Heart right ventricle (tissue), 16 donors: Measurements from ENCODE around the gene VSX2. TPM values are rescaled to one million over a fixed set of nuclear protein-coding genes. Genes with fewer than 3 reads are reported as not detected.

Source experiments
- ATAC-seq, 8 donors: fragments of 200-7000 bp; cut with Tn5 transposase; one replicate each; pipeline ENCODE4 v1.9.1; 2020; ENCODE audit warnings: mild to moderate bottlenecking in 8 of 8, moderate library complexity in 8 of 8, moderate number of reproducible peaks in 1 of 8
- DNase-seq, 2 donors: peaks; one replicate each; pipeline ENCODE4 v3.0.0-alpha.2; 2020
- H3K27ac ChIP-seq, 10 donors: fragments of 200-600 bp; sonication (generic) in 2 of 10; one replicate each; pipeline versions ENCODE4 v1.5.0 to v1.8.0; 2020 to 2022; ENCODE audit warnings: mild to moderate bottlenecking in 3 of 10
- H3K27me3 ChIP-seq, 7 donors: fragments of 200-600 bp; one replicate each; pipeline ENCODE4 v1.8.0; 2021 to 2022; ENCODE audit warnings: mild to moderate bottlenecking in 2 of 7
- H3K36me3 ChIP-seq, 9 donors: fragments of 200-600 bp; sonication (generic) in 1 of 9; one replicate each; pipeline versions ENCODE4 v1.5.0 to v1.8.0; 2020 to 2022; ENCODE audit warnings: mild to moderate bottlenecking in 2 of 9
- H3K4me1 ChIP-seq, 9 donors: fragments of 200-600 bp; sonication (generic) in 1 of 9; one replicate each; pipeline versions ENCODE4 v1.5.0 to v1.8.0; 2020 to 2022; ENCODE audit warnings: mild to moderate bottlenecking in 4 of 9
- H3K4me3 ChIP-seq, 10 donors: fragments of 200-600 bp; sonication (generic) in 2 of 10; one replicate each; pipeline versions ENCODE4 v1.5.0 to v1.8.0; 2020 to 2022; ENCODE audit warnings: mild to moderate bottlenecking in 7 of 10, moderate library complexity in 2 of 10
- H3K9me3 ChIP-seq, 11 donors: fragments of 200-600 bp in 10 of 11; sonication (generic) in 2 of 11; one replicate each; pipeline versions ENCODE4 v1.5.0 to v1.8.0; 2013 to 2022; ENCODE audit warnings: mild to moderate bottlenecking in 2 of 11, control low read depth in 1 of 11, moderate library complexity in 1 of 11
- WGBS, 2 donors: extraction: QIAGEN DNeasy Blood & Tissue Kit; methylation state at CpG; one replicate each; pipeline ENCODE4 v1.1.7; 2013; ENCODE audit warnings: inconsistent platforms in 1 of 2; 5-methylcytosine and 5-hydroxymethylcytosine counted together
- intact Hi-C, 10 donors: fragments of 100-400 bp; cut with DNase I; formaldehyde crosslinking; loops; one replicate each; pipeline versions ENCODE4 v1.11.1 to v1.14.2; 2022
- polyA plus RNA-seq, 2 donors: library from polyadenylated mRNA; stranded (reverse); fragments of 200-250 nt; gene quantifications; one replicate each; pipeline ENCODE4 v1.2.3, GENCODE V29; 2013
- total RNA-seq, 10 donors: library from RNA; stranded (reverse); fragmentation: NEBNext Ultra II Directional in 3 of 10; extraction: Animal tissue kit (Norgen Biotek cat#: 25700) in 3 of 10; gene quantifications; one replicate each; pipeline versions ENCODE4 v1.2.1 to v1.2.4, GENCODE V29; 2021 to 2023
- TF ChIP-seq, protein P1 (sequence below), 9 donors: fragments of 200-600 bp; sonication (generic) in 2 of 9; IDR thresholded peaks; one replicate each; pipeline versions ENCODE4 v1.5.0 to v1.8.0; 2021 to 2022; ENCODE audit warnings: antibody characterized with exemption in 9 of 9, mild to moderate bottlenecking in 5 of 9, moderate library complexity in 1 of 9
- donor health status: Arrhythmogenic right ventricular cardiomyopathy.
- donor health status: ischemic (EF 13 %, LVEDD 7.1; RV severe dilation, severe dysfunction).
- donor health status: healthy with polysubstance abuse.
- donor health status: DM: no; HTN: yes; CAD: no.
- donor health status: DM: no; HTN: no; CAD: no.
- donor health status: ischemic (EF 25% LVEDD 6.9; RV normal size, moderate dysfunction).
- donor health status: ischemic (EF 25% LVEDD 5.7; RV mildly dilated, moderate dysfunction).
- donor health status: healthy.
- donor health status: DM: yes; HTN: yes; CAD: no.
- donor health status: Ischemic cardiomyopathy.
- donor health status: ischemic (EF 35%, LVEDD 5.7; RV mildly dilated, moderate dysfunction).
- donor health status: nonischemic (EF 11% LVEDD 7.7; RV severe dilation, severe dysfunction).
- donor health status: DM: yes; HTN: yes; CAD: no.
- donor health status: PGD.
- donor health status: ischemic (EF 29% LVEDD 5.4; RV normal size, mild dysfunction).
- donor health status: nonischemic (EF 23%, LVEDD 6.1; RV moderate dilation, normal function).

Gene VSX2
- total and polyA plus RNA-seq, 12 donors: not detected

DNA sequence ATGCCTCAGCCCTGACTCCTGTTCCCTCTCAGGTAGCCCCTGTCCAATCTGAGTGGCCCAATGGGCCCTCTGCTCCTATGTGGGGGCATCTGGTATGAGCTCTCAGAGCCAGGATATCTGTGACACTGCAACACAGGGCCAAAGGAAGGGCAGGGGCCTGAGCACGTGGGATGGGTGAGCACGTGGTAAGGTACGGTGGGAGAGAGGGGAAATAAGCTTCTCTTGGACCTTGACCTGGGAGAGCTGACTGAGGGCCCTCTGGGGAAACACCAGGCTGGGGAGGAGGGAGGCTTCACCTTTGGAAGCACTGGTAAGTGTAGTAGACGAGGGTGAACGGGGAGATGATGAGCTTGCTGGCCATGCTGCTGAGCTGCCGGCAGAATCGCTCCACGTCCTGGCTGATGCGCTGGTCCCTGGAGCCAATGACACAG lies 56.8 kb downstream of the VSX2 start:
- Histone ChIP-seq H3K36me3 (peaks cover 0 to 87% (median 30%) of the 10 kb centered on the region in 9 donors), H3K4me1 (peaks cover 0 to 32% (median 22%) of the 10 kb centered on the region in 9 donors), H3K4me3 (no peak overlapping the region), H3K27me3 (no peaks in the 10 kb centered on the region), H3K27ac (no peak overlapping the region), H3K9me3 (no peaks in the 10 kb centered on the region)
- intact Hi-C loops: no loop called here
- 78 to 85% methylated on average over 9 of the region's 9 CpGs for WGBS, 2 donors
- TF ChIP-seq, protein P1, sequence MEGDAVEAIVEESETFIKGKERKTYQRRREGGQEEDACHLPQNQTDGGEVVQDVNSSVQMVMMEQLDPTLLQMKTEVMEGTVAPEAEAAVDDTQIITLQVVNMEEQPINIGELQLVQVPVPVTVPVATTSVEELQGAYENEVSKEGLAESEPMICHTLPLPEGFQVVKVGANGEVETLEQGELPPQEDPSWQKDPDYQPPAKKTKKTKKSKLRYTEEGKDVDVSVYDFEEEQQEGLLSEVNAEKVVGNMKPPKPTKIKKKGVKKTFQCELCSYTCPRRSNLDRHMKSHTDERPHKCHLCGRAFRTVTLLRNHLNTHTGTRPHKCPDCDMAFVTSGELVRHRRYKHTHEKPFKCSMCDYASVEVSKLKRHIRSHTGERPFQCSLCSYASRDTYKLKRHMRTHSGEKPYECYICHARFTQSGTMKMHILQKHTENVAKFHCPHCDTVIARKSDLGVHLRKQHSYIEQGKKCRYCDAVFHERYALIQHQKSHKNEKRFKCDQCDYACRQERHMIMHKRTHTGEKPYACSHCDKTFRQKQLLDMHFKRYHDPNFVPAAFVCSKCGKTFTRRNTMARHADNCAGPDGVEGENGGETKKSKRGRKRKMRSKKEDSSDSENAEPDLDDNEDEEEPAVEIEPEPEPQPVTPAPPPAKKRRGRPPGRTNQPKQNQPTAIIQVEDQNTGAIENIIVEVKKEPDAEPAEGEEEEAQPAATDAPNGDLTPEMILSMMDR (IDR thresholded peaks at IDR 0.05): no peak
- no peak for DNase-seq
- ATAC-seq: no peak

DNA sequence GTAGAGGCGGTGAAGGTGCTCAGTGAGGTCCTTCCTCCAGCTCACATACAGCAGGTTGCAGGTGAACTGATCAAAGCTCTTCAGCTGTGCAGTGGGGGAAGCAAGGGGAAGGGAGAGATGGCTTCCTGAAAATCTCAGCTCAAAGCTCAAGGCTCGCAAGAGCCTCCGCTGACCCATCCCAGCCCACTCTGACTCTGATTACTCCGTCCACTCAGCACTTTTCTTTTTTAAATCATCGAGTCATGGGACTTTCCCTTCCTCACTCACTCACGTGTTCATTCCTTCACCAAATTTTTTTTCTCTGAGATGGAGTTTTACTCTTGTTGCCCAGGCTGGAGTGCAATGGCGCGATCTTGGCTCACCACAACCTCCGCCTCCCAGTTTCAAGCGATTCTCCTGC lies 58.7 kb downstream of the VSX2 start:
- H3K27me3 ChIP-seq: no peaks in the 10 kb centered on the region
- WGBS, 2 donors: 93 to 94% methylated on average over 10 of the region's 10 CpGs
- intact Hi-C loops: no loop called here
- H3K36me3 ChIP-seq: peaks cover 0 to 68% (median 17%) of the 10 kb centered on the region in 9 donors
- TF ChIP-seq, protein P1 (IDR thresholded peaks at IDR 0.05): no peak
- DNase-seq (no peak), ATAC-seq (no peak)
- peak overlapping the region in 2 of 10 donors; percentile 57 to 84 for H3K27ac ChIP-seq
- peaks cover 0 to 41% (median 31%) of the 10 kb centered on the region in 9 donors for H3K4me1 ChIP-seq
- no peaks in the 10 kb centered on the region for H3K9me3 ChIP-seq
- no peak overlapping the region for H3K4me3 ChIP-seq

DNA sequence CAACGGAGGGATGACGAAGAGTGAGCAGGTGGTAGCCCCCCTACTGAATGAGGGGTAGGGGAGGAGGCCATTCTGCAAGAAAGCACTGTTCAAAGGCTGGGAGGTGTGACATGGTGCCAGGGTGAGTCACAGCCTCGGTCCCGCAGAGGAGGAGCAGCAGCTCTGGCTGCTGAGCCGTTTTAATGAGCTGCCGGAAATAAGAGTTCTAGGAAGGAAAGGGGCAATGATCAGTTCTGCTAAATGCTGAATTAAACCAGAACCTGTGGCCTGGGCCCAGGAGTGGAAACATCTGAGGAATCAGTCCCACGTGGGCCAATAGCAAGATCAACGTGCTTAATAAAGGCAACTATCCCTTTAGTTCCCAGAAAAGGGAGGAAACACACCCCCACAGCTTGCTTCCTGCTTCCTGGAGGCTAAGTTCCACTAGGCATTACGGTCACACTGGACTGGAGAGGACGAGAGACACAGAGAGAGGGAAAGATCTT lies 59.9 kb downstream of the VSX2 start:
- Histone ChIP-seq H3K4me1 (peaks cover 0 to 51% (median 37%) of the 10 kb centered on the region in 9 donors), H3K36me3 (peaks cover 0 to 60% (median 17%) of the 10 kb centered on the region in 9 donors), H3K27ac (peak overlapping the region in 9 of 10 donors; percentile 39 to 84 (median 76)), H3K9me3 (no peaks in the 10 kb centered on the region), H3K4me3 (no peak overlapping the region), H3K27me3 (no peaks in the 10 kb centered on the region)
- intact Hi-C loops: no loop called here
- TF ChIP-seq, protein P1 (IDR thresholded peaks at IDR 0.05): no peak
- DNase-seq (peak in 1 of 2 donors; percentile 64), ATAC-seq (peak in 5 of 8 donors; percentile 7 to 52 (median 45))
- WGBS, 2 donors: 42 to 43% methylated on average over 10 of the region's 10 CpGs

DNA sequence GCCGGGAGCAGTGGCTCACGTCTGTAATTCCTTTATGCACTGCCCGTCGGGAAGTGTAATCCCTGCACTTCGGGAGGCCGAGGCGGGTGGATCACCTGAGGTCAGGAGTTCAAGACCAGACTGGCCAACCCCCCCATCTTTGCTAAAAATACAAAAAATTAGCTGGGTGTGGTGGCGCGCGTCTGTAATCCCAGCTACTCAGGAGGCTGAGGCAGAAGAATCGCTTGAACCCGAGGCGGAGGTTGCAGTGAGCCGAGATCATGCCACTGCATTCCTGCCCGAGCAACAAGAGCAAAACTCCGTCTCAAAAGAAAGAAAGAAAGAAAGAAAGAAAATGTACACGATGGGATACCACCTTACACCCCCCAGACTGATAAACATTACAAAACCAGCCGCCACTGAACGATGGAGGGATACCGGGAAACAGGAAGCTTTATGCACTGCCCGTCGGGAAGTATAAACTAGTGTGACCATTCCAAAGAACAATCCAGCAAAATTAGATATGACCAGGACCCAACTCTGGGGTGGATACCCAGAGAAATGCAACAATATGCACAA lies 62.4 kb downstream of the VSX2 start:
- no peak for ATAC-seq

More for the DNA sequence above, 62.4 kb downstream of the VSX2 start:
- TF ChIP-seq, protein P1 (IDR thresholded peaks at IDR 0.05): no peak
- no peaks in the 10 kb centered on the region for H3K27me3 ChIP-seq
- intact Hi-C loops: loop anchor here in 1 of 10 donors (5.0 kb wide), 1 partner anchor 461 kb away; the partner anchor contains the start of gene YLPM1
- no peak for DNase-seq
- no peaks in the 10 kb centered on the region for H3K9me3 ChIP-seq
- peak overlapping the region; percentile 62 to 99 (median 83) for H3K4me3 ChIP-seq
- peaks cover 0 to 35% (median 13%) of the 10 kb centered on the region in 9 donors for H3K36me3 ChIP-seq
- peaks cover 0 to 51% (median 37%) of the 10 kb centered on the region in 9 donors for H3K4me1 ChIP-seq
- peak overlapping the region in 9 of 10 donors; percentile 41 to 95 (median 91) for H3K27ac ChIP-seq
- 22 to 29% methylated on average over 22 of the region's 22 CpGs for WGBS, 2 donors
